SK-N-SH treated with all-trans-retinoic acid at 6 μM for 48 hours (cell line): Measurements from ENCODE around the gene TCFL5.

Experiments
- BACH2 ChIP-seq: fragments of 250-450 bp; sonication (Bioruptor Pico); IDR thresholded peaks from 2 replicates; pipeline ENCODE4 v1.9.0; 2021; ENCODE audit warnings: mild to moderate bottlenecking, borderline replicate concordance
- GLIS3 ChIP-seq: fragments of 250-450 bp; sonication (Bioruptor Pico); IDR thresholded peaks from 2 replicates; pipeline ENCODE4 v1.5.0; 2020; ENCODE audit warnings: mild to moderate bottlenecking, moderate library complexity

DNA sequence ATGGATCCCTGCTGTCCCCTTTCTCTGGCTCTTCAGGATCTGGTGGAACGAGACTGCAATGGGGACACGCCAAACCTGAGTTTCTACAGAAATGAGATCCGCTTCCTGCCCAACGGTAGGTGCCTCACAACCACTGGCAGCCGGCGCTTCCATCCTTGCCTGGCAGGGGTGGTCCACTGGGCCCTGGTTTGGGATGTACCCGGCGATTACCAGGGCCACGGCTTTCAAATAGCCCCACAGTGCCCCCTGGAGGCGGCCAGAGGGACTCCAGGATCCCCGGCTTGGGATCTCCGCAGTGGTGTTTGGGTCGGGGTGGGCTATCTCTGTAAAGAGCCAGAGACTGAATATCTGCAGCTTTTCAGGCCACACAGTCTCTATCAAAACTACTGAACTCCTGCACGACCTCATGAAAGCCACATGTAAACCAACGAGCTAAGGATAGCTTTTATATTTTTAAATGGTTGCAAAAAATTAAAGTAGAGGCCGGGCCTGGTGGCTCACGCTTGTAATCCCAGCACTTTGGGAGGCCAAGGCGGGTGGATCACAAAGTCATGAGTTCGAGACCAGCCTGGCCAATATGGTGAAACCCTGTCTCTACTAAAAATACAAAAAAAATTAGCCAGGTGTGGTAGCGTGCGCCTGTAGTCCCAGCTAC lies 53.3 kb downstream of the TCFL5 start:
- TF ChIP-seq BACH2 (CRISPR knock-in tag), result no peak
- no peak for TF ChIP-seq GLIS3 (CRISPR knock-in tag)
